Measurements from ENCODE around the gene ETV5.

Gene ETV5

DNA sequence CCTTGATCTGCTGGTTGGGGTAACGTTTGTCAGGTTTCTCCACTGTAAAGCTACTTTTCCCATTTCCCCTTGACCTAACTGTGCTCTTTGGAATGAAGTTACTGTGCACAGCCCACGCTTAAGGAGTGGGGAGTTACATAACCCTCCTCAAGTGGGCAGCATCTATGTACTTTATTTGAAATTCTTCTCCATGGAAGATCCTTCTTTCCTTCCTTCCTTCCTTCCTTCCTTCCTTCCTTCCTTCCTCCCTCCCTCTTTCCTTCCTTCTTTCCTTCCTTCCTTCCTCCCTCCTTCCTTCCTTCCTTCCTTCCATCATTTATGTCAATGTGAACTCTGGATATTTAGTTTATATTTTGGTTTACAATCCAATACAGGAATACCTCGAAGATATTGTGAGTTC, 94.0 kb downstream of the ETV5 start:
- no peak for DNase-seq

DNA sequence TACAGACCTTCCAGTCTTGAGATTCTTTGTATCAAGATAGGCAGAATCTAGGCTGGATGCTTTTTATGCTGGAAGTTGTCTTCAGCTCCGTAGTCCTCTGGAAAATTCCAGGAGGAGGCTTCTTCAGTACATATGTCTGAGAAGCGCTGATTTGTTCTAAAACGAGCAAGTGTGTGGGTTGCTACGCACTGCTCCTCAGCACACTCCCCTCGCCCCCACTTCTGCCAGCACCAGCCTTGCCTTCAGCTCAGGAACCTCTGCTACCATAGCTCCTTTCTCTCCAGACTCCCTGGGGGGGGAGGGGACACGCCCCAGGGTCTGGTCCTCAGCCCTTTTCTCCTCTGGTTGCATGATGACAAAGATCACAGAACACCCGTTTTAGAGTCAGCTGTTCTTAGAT, 95.6 kb downstream of the ETV5 start:
- DNase-seq = no peak

DNA sequence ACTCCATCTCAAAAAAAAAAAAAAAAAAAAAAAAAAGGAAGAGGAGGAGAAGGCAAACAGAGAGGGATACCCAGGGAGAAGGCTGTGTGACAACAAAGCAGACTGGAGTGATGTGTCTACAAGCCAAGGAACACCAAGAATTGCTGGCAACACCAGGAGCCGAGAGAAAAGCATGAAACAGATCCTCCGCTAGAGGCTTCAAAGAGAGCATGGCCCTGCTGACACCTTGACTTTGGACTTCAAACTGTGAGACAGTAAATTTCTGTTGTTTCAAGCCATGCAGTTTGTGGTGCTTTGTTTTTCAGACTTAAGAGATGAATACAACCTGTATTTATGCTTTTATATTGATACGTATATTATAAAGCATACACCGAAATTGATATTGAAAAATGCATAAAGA, 96.8 kb downstream of the ETV5 start:
- no peak for DNase-seq

DNA sequence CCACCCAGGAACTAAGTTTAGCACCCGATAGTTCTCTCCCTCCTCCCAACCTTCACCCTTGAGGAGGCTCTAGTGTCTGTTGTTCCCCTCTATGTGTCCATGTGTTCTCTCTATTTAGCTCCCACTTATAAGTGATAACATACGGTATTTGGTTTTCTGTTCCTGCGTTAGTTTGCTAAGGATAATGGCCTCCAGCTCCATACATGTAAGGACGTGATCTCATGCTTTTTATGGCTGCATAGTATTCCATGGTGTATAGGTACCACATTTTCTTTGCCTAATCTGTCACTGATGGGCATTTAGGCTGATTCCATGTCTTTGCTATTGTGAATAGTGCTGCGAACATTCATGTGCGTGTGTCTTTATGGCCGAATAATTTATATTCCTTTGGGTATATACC, 104.2 kb downstream of the ETV5 start:
- DNase-seq = no peak

DNA sequence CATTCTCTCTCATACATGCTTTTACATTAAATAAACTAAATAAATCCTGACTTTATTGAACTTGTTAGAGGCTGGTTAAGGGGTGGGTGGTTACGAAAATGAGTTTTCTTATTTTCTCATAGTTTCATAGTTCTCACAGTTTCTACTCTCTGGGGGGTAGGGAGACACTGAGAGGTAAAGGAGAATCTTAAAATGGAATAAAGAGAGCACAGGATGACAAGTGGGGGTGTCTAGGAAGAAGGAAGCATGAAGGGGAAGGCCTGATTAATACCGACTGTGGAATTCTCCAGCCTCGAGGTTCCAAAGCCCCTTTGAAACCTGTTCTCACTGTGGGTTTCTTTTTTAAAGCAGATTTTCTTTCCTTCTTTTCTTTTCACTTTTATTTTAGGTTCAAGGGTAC, 104.7 kb downstream of the ETV5 start:
- no peak for DNase-seq

DNA sequence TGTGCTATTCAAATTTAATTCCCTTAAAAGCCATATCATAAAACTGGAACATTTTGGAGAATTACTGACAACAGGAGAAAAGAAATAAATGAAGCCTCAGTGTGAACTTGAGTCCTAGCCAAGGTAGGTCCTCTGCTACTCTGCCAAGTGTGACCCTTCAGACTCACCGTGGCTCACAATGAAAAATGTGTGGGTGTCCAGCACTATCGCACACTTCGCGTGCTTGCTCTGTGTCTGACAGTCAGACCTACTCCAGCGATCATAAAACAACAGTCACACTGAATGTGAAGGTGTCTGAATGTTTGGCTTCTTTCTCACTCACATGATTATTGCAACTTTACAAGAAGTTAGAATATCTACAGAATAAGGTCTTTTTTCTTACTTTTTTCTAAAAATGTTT, 105.3 kb downstream of the ETV5 start:
- no peak for DNase-seq

DNA sequence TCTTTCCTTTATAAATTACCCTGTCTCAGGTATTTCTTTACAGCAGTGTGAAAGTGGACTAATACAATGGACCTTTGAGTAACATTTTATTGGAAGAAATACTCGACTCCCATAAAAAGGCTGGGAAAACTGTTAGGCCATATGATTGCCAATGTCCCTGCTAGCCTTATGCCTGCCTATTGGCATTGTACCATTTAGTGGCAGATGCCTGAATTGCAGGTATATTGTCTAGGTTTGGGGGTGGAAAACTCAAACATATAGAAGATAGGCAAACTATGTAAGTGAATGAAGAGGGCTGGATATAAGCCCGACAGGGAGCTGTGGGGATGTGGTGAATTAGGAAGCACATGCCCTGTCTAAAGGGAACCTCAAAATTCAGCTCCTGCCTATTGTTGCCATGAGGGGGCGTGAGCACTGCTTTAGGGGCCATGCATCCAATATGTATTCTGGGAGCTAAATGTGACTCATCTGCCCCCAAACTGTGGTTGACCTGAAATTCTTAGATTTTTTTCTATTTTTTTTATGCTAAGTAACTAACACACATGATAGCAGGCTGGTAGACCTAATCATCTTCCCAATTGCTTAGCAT, 105.9 kb downstream of the ETV5 start:
- DNase-seq = no peak

DNA sequence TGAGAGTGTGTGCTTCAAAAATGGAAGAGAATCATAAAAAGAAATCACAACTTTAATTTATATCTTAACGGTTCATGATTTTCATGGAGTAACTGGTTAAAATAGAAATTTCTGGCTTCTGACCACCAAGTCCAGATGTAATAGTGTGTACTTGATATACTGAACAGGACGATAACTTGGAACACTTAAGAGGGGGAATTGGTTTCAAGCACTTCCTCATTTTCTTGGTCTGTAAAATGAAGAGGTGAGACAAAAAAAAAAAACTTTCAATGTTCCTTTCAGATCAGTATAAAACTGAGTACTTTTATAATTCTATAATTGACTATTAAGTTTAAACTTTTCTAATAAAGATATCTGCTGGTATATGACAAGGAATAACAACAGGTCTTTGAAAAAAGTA, 107.0 kb downstream of the ETV5 start:
- DNase-seq = no peak

DNA sequence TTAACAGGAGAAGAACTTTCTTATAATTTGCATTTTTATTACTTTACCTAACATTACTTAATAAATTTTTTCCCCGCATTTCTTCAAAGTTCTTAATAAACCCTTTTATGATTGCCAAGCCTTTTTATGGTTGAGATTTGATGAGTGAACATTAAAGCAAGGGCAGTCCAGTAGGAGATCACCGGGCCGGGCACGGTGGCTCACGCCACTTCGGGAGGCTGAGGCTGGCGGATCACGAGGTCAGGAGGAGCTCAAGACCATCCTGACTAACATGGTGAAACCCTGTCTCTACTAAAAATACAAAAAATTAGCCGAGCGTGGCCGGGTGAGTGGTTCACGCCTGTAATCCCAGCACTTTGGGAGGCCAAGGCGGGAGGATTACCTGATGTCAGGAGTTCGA, 109.7 kb downstream of the ETV5 start:
- no peak for DNase-seq

DNA sequence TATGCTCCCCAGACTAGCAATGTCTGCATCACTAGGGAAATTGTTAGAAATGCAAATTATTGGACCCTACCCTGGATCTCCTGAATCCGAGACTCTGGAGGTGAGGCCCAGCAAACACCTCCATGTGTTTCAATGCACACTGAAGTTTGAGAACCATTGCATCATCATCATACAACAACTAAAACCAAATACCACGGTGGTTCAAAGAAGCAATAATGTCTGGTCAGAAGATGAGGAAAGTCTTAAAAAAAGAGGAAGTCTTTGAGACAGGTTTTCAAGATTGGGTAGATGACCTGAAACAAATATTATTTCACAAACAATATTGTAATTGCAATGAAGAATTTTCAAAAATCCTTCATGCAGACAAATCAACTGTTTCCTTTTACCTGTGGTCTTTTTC, 110.8 kb downstream of the ETV5 start:
- DNase-seq = no peak

DNA sequence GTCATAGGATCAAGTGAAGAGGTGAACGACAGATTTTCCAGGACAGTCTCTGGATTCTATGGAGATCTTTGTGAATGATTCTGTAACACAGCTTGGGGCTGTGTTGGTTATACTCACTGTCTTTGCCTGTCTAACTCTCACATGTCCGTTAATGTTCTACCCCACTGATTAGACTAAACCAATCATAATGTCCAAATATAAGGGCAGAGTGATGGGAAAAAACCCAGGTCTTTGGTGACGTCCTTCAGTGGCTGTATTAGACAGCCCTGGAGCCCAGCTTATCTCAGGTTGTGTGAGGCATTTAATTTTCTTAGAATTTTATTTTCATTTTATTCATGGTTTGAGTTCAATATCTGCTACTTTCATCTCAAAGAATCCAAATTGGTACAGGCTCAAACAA, 111.8 kb downstream of the ETV5 start:
- no peak for DNase-seq
